ENCODE results near the gene CYP3A4.

GRCh38 chr7:99825873-99826272 lies 41.9 kb upstream of the CYP3A4 start:
- no peak for TF ChIP-seq TAF1 (IDR thresholded peaks at IDR 0.05; ENCODE audit: borderline replicate concordance, low read depth, low read length)
- no peak for TF ChIP-seq POLR2AphosphoS5 (IDR thresholded peaks at IDR 0.05; ENCODE audit: low read depth, low read length)

All from GM12892 (cell line).